Measurements from ENCODE around the gene ARHGAP44. TPM values are rescaled to one million over a fixed set of nuclear protein-coding genes. Genes with fewer than 3 reads are reported as not detected.

Gene ARHGAP44
- total and polyA plus RNA-seq, 2 of the 8 experiments (the other 6 are each of a cell fraction or from before 2014, with no cell fraction given): 6.2 to 22.2 TPM

DNA sequence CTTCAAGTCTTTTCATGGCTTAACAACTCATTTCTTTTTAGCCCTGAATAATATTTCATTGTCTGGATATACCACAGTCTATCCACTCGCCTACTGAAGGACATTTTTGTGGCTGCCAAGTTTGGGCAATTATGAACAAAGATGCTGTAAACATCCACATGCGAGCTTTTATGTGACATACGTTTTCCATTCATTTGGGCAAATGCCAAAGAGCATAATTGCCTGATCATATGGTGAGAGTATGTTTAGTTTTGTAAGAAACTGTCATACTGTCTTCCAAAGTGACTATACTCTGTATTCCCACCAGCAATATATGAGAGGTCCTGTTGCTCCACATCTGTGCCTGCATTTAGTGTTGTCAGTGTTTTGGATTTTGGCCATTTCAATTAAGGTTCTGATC, 147.2 kb downstream of the ARHGAP44 start (continued):
- TF ChIP-seq, protein P1, sequence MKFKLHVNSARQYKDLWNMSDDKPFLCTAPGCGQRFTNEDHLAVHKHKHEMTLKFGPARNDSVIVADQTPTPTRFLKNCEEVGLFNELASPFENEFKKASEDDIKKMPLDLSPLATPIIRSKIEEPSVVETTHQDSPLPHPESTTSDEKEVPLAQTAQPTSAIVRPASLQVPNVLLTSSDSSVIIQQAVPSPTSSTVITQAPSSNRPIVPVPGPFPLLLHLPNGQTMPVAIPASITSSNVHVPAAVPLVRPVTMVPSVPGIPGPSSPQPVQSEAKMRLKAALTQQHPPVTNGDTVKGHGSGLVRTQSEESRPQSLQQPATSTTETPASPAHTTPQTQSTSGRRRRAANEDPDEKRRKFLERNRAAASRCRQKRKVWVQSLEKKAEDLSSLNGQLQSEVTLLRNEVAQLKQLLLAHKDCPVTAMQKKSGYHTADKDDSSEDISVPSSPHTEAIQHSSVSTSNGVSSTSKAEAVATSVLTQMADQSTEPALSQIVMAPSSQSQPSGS (IDR thresholded peaks at IDR 0.05; ENCODE audit: low read length): no peak
- no peak for TF ChIP-seq RNF2 (IDR thresholded peaks at IDR 0.05; ENCODE audit: borderline replicate concordance, low read depth, low read length, missing control alignments, poor library complexity, severe bottlenecking)
- TF ChIP-seq, protein P2, sequence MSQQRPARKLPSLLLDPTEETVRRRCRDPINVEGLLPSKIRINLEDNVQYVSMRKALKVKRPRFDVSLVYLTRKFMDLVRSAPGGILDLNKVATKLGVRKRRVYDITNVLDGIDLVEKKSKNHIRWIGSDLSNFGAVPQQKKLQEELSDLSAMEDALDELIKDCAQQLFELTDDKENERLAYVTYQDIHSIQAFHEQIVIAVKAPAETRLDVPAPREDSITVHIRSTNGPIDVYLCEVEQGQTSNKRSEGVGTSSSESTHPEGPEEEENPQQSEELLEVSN (IDR thresholded peaks at IDR 0.05): no peak
- TF ChIP-seq EP300 (IDR thresholded peaks at IDR 0.05; ENCODE audit: borderline replicate concordance in 1 of 2, low read depth in 2 of 2, low read length in 2 of 2): no peak
- no peak for TF ChIP-seq GTF2F1 (IDR thresholded peaks at IDR 0.05; ENCODE audit: borderline replicate concordance, low read depth, low read length)
- no peak for TF ChIP-seq HDAC2 (IDR thresholded peaks at IDR 0.05; ENCODE audit: borderline replicate concordance in 1 of 2, low read depth in 2 of 2, low read length in 2 of 2)
- no peak for TF ChIP-seq RAD21 (IDR thresholded peaks at IDR 0.05 in 1 of 2, conservative IDR thresholded peaks at IDR 0.05 in 1 of 2; ENCODE audit: low read depth in 2 of 2, low read length in 2 of 2)

Data from H1 (cell line).